A673 (cell line): ENCODE data around the gene CA9. TPM values are rescaled to one million over a fixed set of nuclear protein-coding genes. Genes with fewer than 3 reads are reported as not detected.
"Not testable (repeated sequence)": the region's sequence is repeated elsewhere in the genome, so short reads cannot be mapped to it uniquely, and the experiment has no call there.

ENCODE experiments used
- BruUV-seq: library from RNA; stranded (reverse); fragments of 400-500 nt; replicated peaks from 2 replicates; lab custom pipeline; 2021; lab: Mats Ljungman, UMichigan
- CTCF ChIA-PET: fragments of 300-600 bp; sonication (Branson Sonifier 250); formaldehyde crosslinking; loops from one replicate; lab custom pipeline; 2022; ENCODE audit warnings: antibody characterized with exemption; lab: Charles Lee
- POLR2A ChIA-PET: fragments of 300-600 bp; sonication (Branson Sonifier 250); formaldehyde crosslinking; loops from one replicate; lab custom pipeline; 2022; ENCODE audit warnings: antibody characterized with exemption; ENCODE audit not compliant: low non-redundant PET; lab: Charles Lee
- DNase-seq: peaks from one replicate; pipeline ENCODE4 v3.0.0-alpha.2; 2015; ENCODE audit warnings: low spot score
- H3K27ac ChIP-seq: fragments of 200-600 bp; sonication (generic); 2 replicates; pipeline ENCODE4 v1.5.1; 2016; ENCODE audit warnings: mixed run types, low read depth, mild to moderate bottlenecking, mixed read lengths, antibody characterized with exemption, low read length; ENCODE audit not compliant: poor library complexity, severe bottlenecking
- H3K27me3 ChIP-seq: fragments of 200-600 bp; sonication (generic); replicated peaks from 2 replicates; pipeline ENCODE4 v1.6.1; 2017; ENCODE audit warnings: mixed run types, low read depth, mild to moderate bottlenecking, mixed read lengths, antibody characterized with exemption, low read length; ENCODE audit not compliant: insufficient read depth, poor library complexity
- H3K36me3 ChIP-seq: fragments of 200-600 bp; sonication (generic); 2 replicates; pipeline ENCODE4 v1.6.1; 2016; ENCODE audit warnings: mixed run types, mild to moderate bottlenecking, mixed read lengths, antibody characterized with exemption, low read length; ENCODE audit not compliant: insufficient read depth, poor library complexity, severe bottlenecking
- H3K4me1 ChIP-seq: fragments of 200-600 bp; sonication (generic); 2 replicates; pipeline ENCODE4 v1.6.1; 2017; ENCODE audit warnings: mixed run types, mild to moderate bottlenecking, mixed read lengths, antibody characterized with exemption, low read length; ENCODE audit not compliant: insufficient read depth, poor library complexity, severe bottlenecking
- H3K4me3 ChIP-seq: fragments of 200-600 bp; sonication (generic); 2 replicates; pipeline ENCODE4 v1.5.1; 2016; ENCODE audit warnings: low read depth, mixed run types, mild to moderate bottlenecking, mixed read lengths, low read length; ENCODE audit not compliant: poor library complexity, severe bottlenecking
- H3K9me3 ChIP-seq: fragments of 200-600 bp; sonication (generic); 2 replicates; pipeline ENCODE4 v1.6.1; 2016; ENCODE audit warnings: mixed run types, low read depth, mild to moderate bottlenecking, mixed read lengths, antibody characterized with exemption, low read length; ENCODE audit not compliant: poor library complexity, severe bottlenecking
- EZH2 ChIP-seq: fragments of 200-600 bp; sonication (generic); IDR thresholded peaks from 2 replicates; pipeline ENCODE4 v1.6.1; 2017; ENCODE audit warnings: borderline replicate concordance, low read depth, mild to moderate bottlenecking, mixed read lengths, antibody characterized with exemption, low read length; ENCODE audit not compliant: poor library complexity, severe bottlenecking
- intact Hi-C: fragments of 100-400 bp; cut with micrococcal nuclease; formaldehyde crosslinking; loops from one replicate; pipeline ENCODE4 v1.10.0; 2022; ENCODE audit not compliant: unreplicated experiment
- total RNA-seq: library from RNA; stranded (reverse); gene quantifications from 2 replicates; pipeline ENCODE4 v1.2.3, GENCODE V29; 2021
- TF ChIP-seq, protein P1 (sequence below): fragments of 300-800, 200-600 bp; sonication (generic); conservative IDR thresholded peaks from 2 replicates; pipeline ENCODE4 v1.5.1; 2017; ENCODE audit warnings: low read depth, mild to moderate bottlenecking, antibody characterized with exemption, low read length, moderate library complexity, mixed read lengths

CA9 gene
- total RNA-seq, 1 experiment from 2014 or later, result 0.32 TPM

DNA sequence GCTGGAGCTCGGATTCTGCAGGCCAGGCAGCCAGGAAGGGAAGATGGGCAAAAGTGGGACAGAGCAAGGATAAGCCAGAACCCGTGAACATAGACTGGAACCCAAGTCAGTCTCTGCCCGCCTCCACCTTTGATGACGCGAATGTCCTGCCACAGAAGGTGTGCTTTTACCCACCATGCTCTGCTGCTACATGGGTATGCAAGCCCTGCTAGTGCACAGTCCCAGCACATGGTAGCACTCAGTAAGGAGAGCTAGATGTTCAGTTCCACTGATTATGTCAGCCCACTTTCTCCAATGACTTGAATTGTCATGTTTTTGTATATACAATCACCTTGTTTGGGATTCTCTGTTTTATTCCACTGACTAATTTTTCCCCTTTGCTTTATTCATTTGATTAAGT lies 44.1 kb upstream of the CA9 start:
- H3K27me3 ChIP-seq, result no peaks in the 10 kb centered on the region
- H3K4me3 ChIP-seq, result no peak overlapping the region
- no peaks in the 10 kb centered on the region for H3K36me3 ChIP-seq
- intact Hi-C loops, result no loop called here
- H3K4me1 ChIP-seq, result no peaks in the 10 kb centered on the region
- no TSS peak for BruUV-seq
- DNase-seq, result no peak
- ChIA-PET POLR2A (no interaction called here), CTCF (interaction anchor here (1.3 kb wide), 1 partner anchor 21 kb away, joined by 3 read pairs; no protein-coding TSS in a partner anchor)
- TF ChIP-seq EZH2, result no peak
- TF ChIP-seq, protein P1, sequence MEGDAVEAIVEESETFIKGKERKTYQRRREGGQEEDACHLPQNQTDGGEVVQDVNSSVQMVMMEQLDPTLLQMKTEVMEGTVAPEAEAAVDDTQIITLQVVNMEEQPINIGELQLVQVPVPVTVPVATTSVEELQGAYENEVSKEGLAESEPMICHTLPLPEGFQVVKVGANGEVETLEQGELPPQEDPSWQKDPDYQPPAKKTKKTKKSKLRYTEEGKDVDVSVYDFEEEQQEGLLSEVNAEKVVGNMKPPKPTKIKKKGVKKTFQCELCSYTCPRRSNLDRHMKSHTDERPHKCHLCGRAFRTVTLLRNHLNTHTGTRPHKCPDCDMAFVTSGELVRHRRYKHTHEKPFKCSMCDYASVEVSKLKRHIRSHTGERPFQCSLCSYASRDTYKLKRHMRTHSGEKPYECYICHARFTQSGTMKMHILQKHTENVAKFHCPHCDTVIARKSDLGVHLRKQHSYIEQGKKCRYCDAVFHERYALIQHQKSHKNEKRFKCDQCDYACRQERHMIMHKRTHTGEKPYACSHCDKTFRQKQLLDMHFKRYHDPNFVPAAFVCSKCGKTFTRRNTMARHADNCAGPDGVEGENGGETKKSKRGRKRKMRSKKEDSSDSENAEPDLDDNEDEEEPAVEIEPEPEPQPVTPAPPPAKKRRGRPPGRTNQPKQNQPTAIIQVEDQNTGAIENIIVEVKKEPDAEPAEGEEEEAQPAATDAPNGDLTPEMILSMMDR, result no peak
- H3K9me3 ChIP-seq, result no peaks in the 10 kb centered on the region
- H3K27ac ChIP-seq, result no peak overlapping the region

- Histone ChIP-seq H3K9me3 (no peaks in the 10 kb centered on the region), H3K4me1 (no peaks in the 10 kb centered on the region), H3K4me3 (no peak overlapping the region), H3K36me3 (no peaks in the 10 kb centered on the region), H3K27ac (no peak overlapping the region), H3K27me3 (no peaks in the 10 kb centered on the region)
- TF ChIP-seq, protein P1, result no peak
- TF ChIP-seq EZH2, result no peak
- DNase-seq, result no peak
- BruUV-seq, result no TSS peak
- intact Hi-C loops, result no loop called here
- POLR2A ChIA-PET, result no interaction called here
- CTCF ChIA-PET, result interaction anchor here (0.7 kb wide), 1 partner anchor 50 kb away, joined by 5 read pairs; no protein-coding TSS in a partner anchor
Observed at GRCh38 chr9:35635730-35636129, 38.0 kb upstream of the CA9 start.

- no peaks in the 10 kb centered on the region for H3K9me3 ChIP-seq
- no peak overlapping the region for H3K4me3 ChIP-seq
- no peak for DNase-seq
- no peak overlapping the region for H3K27ac ChIP-seq
- intact Hi-C loops, result no loop called here
- no peaks in the 10 kb centered on the region for H3K4me1 ChIP-seq
- TF ChIP-seq, protein P1, result no peak
- TF ChIP-seq EZH2, result no peak
- ChIA-PET CTCF (interaction anchor here (0.7 kb wide), 1 partner anchor 51 kb away, joined by 5 read pairs; no protein-coding TSS in a partner anchor), POLR2A (no interaction called here)
- no TSS peak for BruUV-seq
- H3K36me3 ChIP-seq, result no peaks in the 10 kb centered on the region
- H3K27me3 ChIP-seq, result no peaks in the 10 kb centered on the region
Observed at GRCh38 chr9:35636135-35636876, 37.4 kb upstream of the CA9 start.

DNA sequence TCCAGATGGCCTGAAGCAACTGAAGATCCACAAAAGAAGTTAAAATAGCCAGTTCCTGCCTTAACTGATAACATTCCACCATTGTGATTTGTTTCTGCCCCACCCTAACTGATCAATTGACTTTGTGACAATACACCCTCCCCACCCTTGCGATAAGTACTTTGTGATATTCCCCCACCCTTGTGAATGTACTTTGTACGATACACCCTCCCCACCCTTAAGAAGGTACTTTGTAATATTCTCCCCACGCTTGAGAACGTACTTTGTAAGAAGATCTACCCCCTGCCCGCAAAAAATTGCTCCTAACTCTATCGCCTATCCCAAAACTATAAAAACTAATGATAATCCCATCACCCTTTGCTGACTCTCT lies 36.9 kb upstream of the CA9 start:
- H3K9me3 ChIP-seq, BruUV-seq, intact Hi-C loops, H3K4me1 ChIP-seq, CTCF ChIA-PET, H3K4me3 ChIP-seq, H3K27ac ChIP-seq, DNase-seq, H3K27me3 ChIP-seq, POLR2A ChIA-PET, H3K36me3 ChIP-seq: not testable (repeated sequence)

DNA sequence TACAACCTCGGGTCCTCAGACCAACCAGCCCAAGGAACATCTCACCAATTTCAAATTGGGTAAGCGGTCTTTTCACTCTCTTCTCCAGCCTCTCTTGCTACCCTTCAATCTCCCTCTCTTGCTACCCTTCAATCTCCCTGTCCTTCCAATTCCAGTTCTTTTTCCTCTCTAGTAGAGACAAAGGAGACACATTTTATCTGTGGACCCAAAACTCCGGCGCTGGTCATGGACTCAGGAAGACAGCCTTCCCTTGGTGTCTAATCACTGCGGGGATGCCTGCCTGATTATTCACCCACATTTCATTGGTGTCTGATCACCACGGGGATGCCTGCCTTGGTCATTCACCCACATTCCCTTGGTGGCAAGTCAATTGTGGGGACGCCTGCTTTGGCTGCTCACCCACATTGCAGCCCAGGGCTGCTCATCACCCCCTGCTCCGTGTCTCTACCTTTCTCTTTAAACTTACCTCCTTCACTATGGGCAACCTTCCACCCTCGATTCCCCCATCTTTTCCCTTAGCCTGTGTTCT lies 36.2 kb upstream of the CA9 start:
- intact Hi-C loops, BruUV-seq: not testable (repeated sequence)

More for the DNA sequence above, 36.2 kb upstream of the CA9 start:
- POLR2A ChIA-PET, H3K27me3 ChIP-seq, H3K27ac ChIP-seq, DNase-seq, H3K4me3 ChIP-seq, H3K4me1 ChIP-seq, CTCF ChIA-PET, H3K9me3 ChIP-seq, H3K36me3 ChIP-seq: not testable (repeated sequence)
